HG03280 (cell line): ENCODE results near the gene TAC3.
"Not testable (repeated sequence)": the region's sequence is repeated elsewhere in the genome, so short reads cannot be mapped to it uniquely, and the experiment has no call there.

Experiments used
- ATAC-seq: cut with Tn5 transposase; IDR thresholded peaks from one replicate; pipeline ENCODE4 v1.9.1; 2021; ENCODE audit warnings: mild to moderate bottlenecking, moderate library complexity; ENCODE audit not compliant: unreplicated experiment

The TAC3 gene

DNA sequence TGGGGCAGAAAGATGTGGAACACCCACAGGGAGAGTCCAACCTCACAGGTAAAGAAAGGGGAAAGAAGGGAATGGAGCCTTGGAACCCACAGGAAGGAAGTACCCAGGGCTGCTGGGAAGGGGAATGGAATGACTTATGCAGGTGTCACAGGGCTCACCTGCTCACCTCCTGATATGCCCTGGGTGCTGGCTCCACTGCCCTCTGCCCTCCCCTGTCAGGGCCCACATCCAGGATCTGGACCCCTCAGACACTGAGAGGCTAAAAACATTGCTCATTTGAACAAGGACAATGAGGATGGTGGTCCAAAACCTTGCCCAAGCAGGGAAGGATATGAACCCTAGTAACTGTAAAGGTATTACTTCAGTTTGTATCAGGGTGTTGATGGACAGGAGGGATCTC, 29.3 kb downstream of the TAC3 start:
- no peak for ATAC-seq

DNA sequence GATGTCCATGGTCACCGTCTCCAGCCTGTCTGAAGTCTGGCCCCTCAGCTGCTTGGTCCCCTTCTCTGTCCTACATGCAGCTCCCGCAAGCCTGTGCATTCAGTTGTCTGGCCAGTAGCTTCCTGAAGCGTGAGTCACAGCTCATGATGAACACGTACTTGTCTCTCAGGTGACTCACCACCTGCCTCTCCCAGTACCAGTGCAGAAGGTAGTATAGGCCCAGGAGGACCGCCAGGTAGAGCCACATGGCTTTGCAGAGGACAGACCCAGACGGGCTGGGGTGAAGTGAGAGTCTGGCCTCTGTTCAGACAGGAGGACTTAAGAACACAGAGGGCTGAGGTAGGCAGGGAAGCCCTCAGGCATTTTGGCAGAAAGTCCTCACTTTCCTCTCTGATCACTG, 30.6 kb downstream of the TAC3 start:
- ATAC-seq, result not testable (repeated sequence)

DNA sequence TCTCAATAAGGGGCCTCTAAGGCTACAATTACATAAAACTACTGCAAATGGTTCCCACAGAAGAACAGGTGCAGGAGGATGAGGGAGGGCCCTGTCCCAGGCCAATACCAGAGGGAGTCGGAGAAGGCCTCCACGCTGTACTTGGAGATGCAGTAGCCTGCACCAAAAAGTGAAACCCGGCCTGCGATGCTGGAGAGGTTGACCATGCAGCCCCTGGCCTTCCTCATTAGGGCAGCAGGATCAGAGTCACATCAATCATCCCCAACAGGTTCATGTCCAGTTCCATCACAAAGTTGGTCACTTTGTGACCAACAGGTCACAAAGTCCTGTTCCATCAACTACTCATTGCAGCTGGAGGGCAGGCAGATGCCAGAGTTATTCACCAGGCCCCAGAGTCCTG, 32.9 kb downstream of the TAC3 start:
- no peak for ATAC-seq

DNA sequence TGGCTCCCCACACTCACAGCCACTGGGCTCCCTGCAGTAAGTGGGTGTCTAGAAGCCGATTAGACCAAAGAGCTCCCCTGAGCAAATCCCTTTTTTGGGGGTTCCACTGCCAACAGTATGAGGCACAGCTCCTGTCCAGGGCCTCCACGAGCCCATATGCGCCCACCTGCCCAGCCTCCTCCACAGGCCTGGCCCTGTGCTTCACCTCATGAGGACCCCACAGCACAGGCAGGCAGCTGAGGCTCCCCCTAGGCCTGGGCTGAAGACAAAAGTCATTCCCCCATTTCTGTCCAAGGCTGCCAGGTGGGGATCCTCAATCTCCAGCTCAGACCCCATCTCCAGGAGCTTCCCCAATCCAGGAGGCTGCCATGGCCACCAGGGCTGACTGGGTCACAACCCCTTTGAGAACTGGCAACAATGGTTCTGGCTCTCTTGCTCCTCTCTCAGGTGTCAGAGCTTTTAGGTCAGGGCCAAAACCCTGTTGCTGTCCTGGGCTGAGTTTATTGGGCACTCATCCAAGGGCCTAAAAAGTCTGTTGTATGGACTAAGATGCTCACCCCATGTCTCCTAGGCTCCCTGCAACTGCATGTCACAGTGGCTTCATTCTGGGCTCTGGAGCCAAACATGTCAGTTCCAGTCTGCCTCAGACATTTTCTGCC, 33.6 kb downstream of the TAC3 start:
- ATAC-seq, result not testable (repeated sequence)

DNA sequence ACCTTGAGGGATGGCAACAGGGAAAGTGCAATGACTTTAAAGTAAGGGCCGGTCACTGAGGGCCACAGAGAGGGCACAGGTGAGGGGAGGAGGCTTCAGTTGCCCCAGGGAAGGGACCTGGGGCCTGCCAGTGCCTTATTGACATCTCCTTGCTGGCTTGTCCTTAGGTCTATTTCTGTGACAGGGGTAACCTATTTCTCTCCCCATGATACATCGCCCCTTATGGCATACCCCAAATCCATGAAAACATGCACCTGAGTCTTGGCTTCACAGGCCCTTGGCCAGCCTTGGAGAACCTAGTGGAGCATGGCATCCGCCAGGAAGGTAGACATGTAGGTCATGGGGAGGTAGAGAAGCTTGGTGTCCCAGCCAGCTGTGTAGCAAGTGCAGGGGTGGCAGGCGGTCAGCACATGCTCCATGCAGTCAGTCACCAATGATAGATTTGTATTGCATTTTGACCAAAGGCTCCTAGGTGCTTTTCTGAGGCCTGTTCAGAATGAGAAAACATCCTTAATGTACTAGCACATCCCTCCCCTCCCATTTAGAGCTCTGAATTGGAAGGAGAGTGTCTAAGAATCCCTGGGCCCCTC, 35.3 kb downstream of the TAC3 start:
- no peak for ATAC-seq

DNA sequence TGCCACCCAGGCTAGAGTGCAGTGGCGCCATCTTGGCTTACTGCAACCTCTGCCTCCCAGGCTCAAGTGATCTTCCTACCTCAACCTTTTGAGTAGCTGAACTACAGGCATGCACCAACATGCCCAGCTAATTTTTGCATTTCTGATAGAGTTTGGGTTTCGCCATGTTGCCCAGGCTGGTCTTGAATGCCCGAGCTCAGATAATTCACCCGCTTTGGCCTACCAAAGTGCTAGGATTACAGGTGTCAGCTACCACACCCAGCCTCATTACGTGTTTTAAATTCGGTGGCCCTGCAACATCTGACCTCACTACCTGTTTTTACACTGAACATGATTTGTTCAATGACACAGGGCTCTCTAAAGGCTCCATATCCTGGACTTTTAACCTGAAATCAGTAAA, 36.1 kb downstream of the TAC3 start:
- ATAC-seq, result no peak

DNA sequence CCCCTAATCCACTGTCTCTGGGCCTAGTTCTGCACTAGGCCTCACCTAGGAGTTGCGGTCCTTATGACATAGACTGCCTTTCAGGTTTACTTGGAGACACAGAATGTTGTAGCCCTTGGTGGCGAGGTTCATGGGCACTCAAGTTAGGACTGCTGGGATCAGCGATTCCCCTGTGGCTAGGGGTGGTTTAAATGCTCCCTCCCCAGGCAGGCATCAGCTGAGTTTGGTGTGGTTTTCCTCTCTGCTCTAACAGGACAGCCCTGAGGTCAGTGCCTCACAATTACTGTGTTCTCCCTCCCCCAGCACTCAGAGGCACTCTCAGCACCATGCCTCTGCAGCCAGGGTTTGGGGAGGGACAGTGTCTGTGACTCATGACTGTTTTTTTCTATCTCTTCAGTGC, 36.7 kb downstream of the TAC3 start:
- no peak for ATAC-seq

DNA sequence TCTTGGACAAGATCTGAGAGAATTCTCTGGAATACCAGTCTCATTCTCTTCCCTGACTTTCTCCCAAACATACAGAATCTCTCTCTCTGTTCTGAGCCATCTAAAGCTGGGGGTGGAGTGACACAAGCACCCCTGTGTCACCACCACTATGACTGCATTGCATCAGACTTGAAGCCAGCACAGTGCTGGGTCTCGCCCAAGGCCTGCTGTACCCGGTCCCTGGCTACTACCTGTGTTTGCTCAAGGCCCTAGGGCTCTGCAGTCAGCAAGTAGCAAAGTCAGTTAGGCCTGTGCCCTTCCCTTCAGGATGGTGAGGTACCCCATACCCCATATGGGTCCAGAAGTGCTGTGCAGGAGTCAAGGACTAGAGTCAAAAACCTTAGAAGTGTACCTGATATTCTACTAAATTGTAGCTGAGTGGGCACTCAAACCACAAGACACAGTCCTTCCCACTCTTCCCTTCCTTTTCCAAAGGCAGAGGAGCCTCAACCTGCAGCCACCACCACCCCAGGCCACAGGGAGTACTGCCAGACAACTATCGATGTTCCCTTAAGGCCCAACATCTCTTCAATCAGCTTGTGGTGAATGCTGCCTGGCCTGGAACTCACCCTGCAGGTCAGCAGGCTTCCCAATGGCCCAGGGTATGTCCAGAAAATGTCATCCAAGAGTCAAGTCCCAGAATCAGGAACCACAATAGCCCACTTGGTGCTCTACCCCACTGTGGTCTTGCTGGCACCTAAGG, 37.8 kb downstream of the TAC3 start:
- ATAC-seq, result no peak

DNA sequence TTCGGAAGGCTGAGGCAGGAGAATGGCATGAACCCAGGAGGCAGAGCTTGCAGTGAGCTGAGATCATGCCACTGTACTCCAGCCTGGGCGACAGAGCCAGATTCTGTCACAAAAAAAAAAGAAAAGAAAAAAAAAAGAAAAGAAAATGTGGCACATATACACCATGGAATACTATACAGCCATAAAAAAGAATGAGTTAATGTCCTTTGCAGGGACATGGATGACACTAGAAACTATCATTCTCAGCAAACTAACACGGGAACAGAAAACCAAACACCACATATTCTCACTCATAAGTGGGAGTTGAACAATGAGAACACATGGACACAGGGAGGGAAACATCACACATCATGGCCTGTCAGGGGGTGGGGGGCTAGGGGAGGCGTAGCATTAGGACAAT, 39.0 kb downstream of the TAC3 start:
- not testable (repeated sequence) for ATAC-seq

DNA sequence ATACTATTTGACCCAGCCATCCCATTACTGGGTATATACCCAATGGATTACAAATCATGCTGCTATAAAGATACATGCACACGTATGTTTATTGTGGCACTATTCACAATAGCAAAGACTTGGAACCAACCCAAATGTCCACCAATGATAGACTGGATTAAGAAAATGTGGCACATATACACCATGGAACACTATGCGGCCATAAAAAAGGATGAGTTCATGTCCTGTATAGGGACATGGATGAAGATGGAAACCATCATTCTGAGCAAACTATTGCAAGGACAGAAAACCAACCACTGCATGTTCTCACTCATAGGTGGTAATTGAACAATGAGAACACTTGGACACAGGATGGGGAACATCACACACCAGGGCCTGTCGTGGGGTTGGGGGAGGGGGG, 42.1 kb downstream of the TAC3 start:
- ATAC-seq, result not testable (repeated sequence)

DNA sequence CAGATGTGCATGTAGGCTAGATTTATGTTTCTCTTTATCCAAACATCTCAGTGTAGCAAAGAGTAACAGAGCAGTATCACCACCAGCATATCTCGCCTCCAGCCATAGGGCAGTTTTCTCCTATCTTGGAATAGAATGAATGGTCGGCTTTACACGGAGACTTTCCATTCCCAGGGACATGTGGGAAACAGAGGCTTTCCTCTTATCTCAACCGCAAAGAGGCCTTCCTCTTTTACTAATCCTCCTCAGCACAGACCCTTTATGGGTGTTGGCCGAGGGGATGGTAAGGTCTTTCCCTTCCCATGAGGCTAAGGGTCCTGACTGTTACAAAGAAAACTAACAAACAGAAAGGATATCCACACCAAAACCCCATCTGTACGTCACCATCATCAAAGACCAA, 47.4 kb downstream of the TAC3 start:
- ATAC-seq, result not testable (repeated sequence)

DNA sequence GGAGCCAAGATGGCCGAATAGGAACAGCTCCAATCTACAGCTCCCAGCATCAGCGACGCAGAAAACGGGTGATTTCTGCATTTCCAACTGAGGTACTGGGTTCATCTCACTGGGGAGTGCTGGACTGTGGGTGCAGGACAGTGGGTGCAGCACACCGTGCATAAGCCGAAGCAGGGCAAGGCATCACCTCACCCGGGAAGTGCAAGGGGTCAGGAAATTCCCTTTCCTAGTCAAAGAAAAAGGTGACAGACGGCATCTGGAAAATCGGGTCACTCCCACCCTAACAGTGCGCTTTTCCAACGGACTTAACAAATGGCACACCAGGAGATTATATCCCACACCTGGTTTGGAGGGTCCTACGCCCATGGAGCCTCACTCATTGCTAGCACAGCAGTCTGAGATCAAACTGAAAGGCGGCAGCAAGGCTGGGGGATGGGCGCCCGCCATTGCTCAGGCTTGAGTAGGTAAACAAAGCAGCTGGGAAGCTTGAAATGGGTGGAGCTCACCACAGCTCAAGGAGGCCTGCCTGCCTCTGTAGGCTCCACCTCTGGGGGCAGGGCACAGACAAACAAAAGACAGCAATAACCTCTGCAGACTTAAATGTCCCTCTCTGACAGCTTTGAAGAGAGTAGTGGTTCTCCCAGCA, 50.2 kb downstream of the TAC3 start:
- not testable (repeated sequence) for ATAC-seq

DNA sequence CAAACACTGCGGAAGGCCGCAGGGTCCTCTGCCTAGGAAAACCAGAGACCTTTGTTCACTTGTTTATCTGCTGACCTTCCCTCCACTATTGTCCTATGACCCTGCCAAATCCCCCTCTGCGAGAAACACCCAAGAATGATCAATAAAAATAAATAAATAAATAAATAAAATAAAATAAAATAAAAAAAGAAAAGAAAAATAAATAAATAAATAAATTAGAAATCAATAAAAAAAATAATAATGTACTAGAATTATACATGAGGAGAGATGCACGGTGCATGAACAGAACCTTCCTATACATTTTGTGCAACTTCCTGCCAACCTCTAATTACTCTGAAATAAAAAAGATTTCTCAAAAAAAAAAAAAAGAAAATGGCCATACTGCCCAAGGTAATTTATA, 51.2 kb downstream of the TAC3 start:
- ATAC-seq, result not testable (repeated sequence)

DNA sequence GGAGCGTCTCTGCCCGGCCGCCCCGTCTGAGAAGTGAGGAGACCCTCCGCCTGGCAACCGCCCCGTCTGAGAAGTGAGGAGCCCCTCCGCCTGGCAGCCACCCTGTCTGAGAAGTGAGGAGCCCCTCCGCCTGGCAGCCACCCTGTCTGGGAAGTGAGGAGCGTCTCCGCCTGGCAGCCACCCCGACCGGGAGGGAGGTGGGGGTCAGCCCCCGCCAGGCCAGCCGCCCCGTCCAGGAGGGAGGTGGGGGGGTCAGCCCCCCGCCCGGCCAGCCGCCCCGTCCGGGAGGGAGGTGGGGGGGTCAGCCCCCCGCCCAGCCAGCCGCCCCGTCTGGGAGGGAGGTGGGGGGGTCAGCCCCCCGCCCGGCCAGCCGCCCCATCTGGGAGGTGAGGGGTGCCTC, 52.8 kb downstream of the TAC3 start:
- ATAC-seq, result not testable (repeated sequence)

DNA sequence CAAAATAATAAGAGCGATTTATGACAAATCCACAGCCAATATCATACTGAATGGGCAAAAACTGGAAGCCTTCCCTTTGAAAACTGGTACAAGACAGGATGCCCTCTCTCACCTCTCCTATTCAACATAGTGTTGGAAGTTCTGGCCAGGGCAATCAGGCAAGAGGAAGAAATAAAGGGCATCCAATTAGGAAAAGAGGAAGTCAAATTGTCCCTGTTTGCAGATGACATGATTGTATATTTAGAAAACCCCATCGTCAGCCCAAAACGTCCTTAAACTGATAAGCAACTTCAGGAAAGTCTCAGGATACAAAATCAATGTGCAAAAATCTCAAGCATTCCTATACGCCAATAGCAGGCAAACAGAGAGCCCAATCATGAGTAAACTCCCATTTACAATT, 54.1 kb downstream of the TAC3 start:
- ATAC-seq, result not testable (repeated sequence)
